GM10266 (cell line): ENCODE measurements around the gene TUT4.

Experiments
- DNase-seq: peaks from one replicate; pipeline ENCODE4 v3.0.0; 2012; ENCODE audit errors: extremely low spot score
- TF ChIP-seq, protein P1 (sequence below): IDR thresholded peaks from 2 replicates; pipeline ENCODE4 v1.5.1; 2012; ENCODE audit warnings: mild to moderate bottlenecking, low read depth; ENCODE audit not compliant: control insufficient read depth, insufficient read depth; ENCODE audit errors: missing control alignments

The TUT4 gene

DNA sequence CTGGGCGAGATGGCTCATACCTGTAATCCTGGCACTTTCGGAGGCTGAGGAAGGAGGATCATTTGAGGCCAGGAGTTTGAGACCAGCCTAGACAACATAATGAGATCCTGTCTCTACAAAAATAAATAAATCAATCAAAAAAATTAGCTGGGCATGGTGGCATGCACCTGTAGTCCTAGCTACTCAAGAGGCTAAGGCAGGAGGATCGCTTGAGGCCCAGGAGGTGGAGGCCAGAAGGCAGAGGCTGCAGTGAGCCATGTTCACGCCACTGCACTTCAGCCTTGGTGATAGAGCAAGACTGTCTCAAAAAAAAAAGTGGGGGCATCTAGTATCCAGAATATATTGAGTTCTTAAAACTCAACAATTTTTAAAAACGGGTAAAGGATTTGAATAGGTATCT lies 6.0 kb downstream of the TUT4 start:
- no peak for DNase-seq
- TF ChIP-seq, protein P1, sequence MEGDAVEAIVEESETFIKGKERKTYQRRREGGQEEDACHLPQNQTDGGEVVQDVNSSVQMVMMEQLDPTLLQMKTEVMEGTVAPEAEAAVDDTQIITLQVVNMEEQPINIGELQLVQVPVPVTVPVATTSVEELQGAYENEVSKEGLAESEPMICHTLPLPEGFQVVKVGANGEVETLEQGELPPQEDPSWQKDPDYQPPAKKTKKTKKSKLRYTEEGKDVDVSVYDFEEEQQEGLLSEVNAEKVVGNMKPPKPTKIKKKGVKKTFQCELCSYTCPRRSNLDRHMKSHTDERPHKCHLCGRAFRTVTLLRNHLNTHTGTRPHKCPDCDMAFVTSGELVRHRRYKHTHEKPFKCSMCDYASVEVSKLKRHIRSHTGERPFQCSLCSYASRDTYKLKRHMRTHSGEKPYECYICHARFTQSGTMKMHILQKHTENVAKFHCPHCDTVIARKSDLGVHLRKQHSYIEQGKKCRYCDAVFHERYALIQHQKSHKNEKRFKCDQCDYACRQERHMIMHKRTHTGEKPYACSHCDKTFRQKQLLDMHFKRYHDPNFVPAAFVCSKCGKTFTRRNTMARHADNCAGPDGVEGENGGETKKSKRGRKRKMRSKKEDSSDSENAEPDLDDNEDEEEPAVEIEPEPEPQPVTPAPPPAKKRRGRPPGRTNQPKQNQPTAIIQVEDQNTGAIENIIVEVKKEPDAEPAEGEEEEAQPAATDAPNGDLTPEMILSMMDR, result no peak

DNA sequence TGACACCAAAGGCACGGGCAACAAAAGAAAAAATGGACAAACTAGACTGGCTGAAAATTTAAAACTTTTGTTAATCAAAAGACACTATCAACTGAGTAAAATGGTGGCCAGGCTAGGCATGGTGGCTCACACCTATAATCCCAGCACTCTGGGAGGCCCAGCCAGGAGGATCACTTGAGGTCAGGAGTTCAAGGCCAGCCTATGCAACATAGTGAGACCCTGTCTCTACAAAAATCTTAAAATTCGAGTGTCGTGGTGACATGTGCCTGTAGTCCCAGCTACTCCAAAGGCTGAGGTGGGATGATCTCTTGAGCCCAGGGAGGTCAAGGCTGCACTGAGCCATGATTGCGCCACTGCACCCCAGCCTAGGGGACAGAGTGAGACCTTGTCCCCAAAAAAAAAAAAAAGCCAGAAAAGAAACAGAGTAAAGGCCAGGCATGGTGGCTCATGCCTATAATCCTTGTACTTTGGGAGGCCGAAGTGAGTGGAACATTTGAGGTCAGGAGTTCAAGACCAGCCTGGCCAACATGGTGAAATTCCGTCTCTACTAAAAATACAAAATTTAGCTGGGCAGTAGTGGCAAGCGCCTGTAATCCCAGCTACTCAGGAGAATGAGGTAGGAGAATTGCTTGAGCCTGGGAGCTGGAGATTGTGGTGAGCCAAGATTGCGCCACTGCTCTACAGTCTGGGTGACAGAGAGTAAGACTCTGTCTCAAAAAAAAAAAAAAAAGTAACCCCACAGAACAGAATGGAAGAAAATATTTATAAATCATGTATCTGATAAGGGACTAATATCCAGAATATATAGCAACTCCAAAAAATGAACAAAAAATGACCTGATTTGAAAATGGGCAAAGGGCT lies 8.0 kb downstream of the TUT4 start:
- no peak for DNase-seq
- TF ChIP-seq, protein P1, result no peak

DNA sequence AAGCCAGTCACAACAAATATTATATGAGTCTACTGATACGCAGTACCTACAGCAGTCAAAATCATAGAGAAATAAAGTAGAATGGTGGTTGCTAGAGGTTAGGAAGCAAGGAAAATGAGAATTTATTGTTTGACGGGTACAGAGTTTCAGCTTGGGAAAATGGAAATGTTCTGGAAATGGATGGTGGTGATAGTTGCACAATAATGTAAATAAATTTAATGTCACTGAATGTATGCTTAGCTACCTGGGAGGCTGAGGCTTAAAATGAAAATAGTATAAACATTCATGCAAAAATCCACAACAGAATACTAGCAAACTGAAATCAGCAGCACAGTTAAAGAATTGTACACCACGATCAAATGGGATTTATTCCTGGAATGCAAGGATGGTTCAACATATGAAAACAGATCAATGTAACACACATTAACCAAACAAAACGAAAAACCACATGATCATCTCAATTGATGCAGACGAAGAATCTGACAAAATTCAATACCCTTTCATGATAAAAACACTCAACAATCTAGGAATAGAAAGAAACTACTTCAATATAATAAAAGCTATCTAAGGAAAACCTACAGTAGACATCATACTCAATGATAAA lies 10.7 kb downstream of the TUT4 start:
- no peak for DNase-seq
- TF ChIP-seq, protein P1, result no peak

DNA sequence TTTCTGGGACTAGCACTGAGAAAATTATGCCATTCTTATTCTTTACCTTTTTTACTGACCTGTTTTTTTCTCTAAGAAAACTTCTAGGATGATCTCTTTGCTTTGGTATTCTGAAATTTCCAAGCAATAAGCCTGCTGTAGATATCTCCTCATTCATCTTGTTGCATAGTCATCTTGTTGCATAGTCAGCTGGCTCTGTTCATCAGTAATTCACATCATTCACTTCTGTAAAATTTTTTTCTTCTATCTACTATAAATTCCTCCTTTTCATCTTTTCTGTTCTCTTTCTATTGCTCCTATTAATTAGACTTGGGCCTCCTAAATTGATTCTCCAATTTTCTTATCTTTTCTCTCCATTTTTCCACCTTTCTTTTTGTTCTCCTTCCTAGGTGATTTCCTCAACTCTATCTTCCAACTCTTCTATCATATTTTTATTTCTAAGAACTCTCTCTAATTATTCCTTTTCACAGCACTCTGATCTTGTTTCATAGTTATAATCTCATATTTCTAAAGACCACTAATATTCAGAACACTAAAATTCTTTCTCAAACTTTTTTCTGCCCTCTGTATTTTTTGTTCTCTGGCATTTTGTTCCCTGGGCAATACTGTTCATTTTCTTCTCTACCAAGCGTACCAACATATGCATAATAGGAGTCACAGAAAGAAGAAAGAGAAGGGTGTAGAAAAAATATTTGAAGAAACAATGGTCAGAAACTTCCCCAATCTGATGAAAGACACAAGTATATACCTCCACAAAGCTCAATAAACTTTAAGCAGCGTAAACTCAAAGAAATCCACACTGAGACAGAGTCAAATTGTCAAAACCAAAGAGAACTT lies 17.7 kb downstream of the TUT4 start:
- TF ChIP-seq, protein P1, result no peak
- DNase-seq, result no peak

DNA sequence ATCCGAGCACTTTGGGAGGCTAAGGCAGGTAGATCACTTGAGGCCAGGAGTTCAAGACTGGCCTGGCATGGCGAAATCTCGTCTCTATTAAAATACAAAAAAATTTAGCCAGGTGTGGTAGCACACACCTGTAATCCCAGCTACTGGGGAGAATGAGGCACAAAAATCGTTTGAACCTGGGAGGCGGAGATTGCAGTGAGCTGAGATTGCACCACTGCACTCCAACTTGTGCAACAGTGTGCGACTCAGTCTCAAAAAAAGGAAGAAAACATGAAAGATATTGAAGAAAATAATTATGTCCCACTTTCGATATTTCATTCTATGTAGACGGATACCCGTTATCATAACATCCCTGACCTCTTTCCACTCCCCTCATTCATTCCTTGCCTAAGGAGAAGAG lies 19.2 kb downstream of the TUT4 start:
- TF ChIP-seq, protein P1, result no peak

DNA sequence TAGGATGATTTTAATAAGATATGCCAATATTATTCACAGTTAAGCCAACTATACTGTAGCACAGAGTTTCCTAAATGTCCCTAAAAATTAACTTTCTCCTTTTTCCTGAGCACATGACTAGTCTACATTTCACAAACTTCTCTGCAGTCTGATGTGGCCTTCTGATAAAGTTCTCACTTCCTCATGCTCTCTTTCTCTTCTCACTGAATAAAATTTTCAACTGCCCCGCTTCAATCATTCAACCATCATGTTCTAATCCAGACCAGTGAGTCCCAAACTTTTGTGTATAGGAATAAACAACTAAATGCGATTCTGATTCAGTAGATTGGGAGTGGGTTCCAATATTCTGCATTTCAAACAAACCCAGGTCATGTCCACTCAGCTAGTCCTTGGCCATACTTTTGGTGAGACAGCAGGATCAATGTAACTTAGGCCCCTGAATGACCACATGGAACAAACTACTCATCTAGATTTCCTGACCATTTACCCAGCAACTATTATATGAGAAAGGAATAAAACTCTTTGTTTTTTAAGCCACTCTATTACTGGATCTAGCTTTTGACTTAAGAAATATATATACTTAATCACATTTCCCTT lies 20.1 kb downstream of the TUT4 start:
- no peak for DNase-seq
- TF ChIP-seq, protein P1, result no peak

More for the DNA sequence above, 19.2 kb downstream of the TUT4 start:
- DNase-seq, result no peak
